Stimulated activated CD4-positive, alpha-beta T cell treated with anti-CD3 and anti-CD28 coated beads, Interleukin-4, amount 100 ng/mL, for 4 hours (primary cell): ENCODE data around the gene PEX14.

Experiments used
- DNase-seq, 2 experiments: peaks; one replicate each; pipeline ENCODE4 v3.0.0-alpha.2; 2020

PEX14 gene

GRCh38 chr1:10621906-10622305 lies 147.2 kb downstream of the PEX14 start:
- no peak for DNase-seq

GRCh38 chr1:10622910-10623685 lies 148.3 kb downstream of the PEX14 start:
- no peak for DNase-seq

GRCh38 chr1:10623686-10624145 lies 149.0 kb downstream of the PEX14 start:
- no peak for DNase-seq

GRCh38 chr1:10624256-10625050 lies 149.7 kb downstream of the PEX14 start:
- no peak for DNase-seq

- no peak for DNase-seq
Measured at GRCh38 chr1:10625076-10625475, 150.3 kb downstream of the PEX14 start.

- no peak for DNase-seq
Measured at GRCh38 chr1:10625554-10625953, 150.8 kb downstream of the PEX14 start.

GRCh38 chr1:10626131-10626731 lies 151.5 kb downstream of the PEX14 start:
- no peak for DNase-seq

GRCh38 chr1:10626791-10627410 lies 152.2 kb downstream of the PEX14 start:
- no peak for DNase-seq

GRCh38 chr1:10628685-10629084 lies 153.9 kb downstream of the PEX14 start:
- no peak for DNase-seq

GRCh38 chr1:10629091-10629815 lies 154.5 kb downstream of the PEX14 start:
- no peak for DNase-seq

GRCh38 chr1:10629816-10630571 lies 155.2 kb downstream of the PEX14 start:
- no peak for DNase-seq

GRCh38 chr1:10630661-10631120 lies 155.9 kb downstream of the PEX14 start:
- no peak for DNase-seq

- DNase-seq = no peak
Measured at GRCh38 chr1:10631121-10631810, 156.5 kb downstream of the PEX14 start.

- no peak for DNase-seq
Measured at GRCh38 chr1:10631811-10632593, 157.3 kb downstream of the PEX14 start.

GRCh38 chr1:10632691-10633090 lies 157.9 kb downstream of the PEX14 start:
- no peak for DNase-seq

GRCh38 chr1:10633416-10633815 lies 158.7 kb downstream of the PEX14 start:
- no peak for DNase-seq

GRCh38 chr1:10634075-10634427 lies 159.3 kb downstream of the PEX14 start:
- no peak for DNase-seq

GRCh38 chr1:10634428-10635084 lies 159.8 kb downstream of the PEX14 start:
- no peak for DNase-seq

GRCh38 chr1:10635085-10635896 lies 160.5 kb downstream of the PEX14 start:
- DNase-seq = no peak
